ENCODE data around the gene RIC8A.

The RIC8A gene

DNA sequence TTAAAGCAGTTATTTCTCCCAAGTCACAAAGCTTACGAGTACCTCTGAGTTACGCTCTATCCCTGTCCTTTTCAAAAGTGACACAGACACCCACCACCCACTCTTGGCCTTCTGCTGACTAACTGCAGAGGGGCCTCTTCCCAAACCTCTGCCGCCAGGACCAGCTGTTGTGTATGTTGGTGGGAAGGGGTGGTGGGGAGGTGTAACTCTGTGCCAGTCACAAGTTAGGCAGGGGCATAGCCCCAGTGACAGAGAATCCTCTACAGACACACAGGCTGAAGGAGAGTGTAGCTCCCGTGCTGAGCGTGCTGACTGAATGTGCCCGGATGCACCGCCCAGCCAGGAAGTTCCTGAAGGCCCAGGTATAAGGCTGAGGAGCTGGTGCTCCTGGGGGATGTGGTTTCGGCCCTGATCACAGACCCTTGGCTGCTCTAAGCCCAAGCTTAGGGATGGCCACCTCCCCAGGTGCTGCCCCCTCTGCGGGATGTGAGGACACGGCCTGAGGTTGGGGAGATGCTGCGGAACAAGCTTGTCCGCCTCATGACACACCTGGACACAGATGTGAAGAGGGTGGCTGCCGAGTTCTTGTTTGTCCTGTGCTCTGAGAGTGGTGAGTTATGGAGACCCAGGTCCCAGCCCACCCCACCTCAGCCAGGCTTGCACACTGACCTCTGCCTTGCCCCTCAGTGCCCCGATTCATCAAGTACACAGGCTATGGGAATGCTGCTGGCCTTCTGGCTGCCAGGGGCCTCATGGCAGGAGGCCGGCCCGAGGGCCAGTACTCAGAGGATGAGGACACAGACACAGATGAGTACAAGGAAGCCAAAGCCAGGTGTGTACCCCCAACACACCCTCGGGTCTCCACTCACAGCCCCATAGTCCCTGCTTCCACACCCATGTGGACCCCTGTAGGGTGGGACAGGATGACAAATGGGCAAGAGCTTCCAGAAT lies 4.9 kb downstream of the RIC8A start:
- TF ChIP-seq, protein P1, sequence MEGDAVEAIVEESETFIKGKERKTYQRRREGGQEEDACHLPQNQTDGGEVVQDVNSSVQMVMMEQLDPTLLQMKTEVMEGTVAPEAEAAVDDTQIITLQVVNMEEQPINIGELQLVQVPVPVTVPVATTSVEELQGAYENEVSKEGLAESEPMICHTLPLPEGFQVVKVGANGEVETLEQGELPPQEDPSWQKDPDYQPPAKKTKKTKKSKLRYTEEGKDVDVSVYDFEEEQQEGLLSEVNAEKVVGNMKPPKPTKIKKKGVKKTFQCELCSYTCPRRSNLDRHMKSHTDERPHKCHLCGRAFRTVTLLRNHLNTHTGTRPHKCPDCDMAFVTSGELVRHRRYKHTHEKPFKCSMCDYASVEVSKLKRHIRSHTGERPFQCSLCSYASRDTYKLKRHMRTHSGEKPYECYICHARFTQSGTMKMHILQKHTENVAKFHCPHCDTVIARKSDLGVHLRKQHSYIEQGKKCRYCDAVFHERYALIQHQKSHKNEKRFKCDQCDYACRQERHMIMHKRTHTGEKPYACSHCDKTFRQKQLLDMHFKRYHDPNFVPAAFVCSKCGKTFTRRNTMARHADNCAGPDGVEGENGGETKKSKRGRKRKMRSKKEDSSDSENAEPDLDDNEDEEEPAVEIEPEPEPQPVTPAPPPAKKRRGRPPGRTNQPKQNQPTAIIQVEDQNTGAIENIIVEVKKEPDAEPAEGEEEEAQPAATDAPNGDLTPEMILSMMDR (conservative IDR thresholded peaks at IDR 0.05), result no peak
- H3K27ac ChIP-seq, result no peak overlapping the region

DNA sequence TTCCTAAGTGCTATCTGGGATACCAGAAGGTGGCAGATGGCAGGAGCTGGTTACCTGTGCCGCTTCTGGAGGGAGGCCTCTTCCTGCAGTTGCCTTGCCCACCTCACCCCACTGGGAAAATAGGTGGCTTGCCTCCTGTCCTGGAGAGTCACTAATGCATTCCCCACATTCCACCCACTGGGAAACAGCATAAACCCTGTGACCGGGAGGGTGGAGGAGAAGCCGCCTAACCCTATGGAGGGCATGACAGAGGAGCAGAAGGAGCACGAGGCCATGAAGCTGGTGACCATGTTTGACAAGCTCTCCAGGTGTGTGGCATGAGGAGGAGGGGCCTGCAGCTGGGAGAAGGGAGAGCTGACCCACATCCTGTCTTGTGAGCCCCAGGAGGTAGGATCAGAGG lies 5.6 kb downstream of the RIC8A start:
- H3K27ac ChIP-seq, result no peak overlapping the region
- TF ChIP-seq, protein P1 (conservative IDR thresholded peaks at IDR 0.05), result no peak

DNA sequence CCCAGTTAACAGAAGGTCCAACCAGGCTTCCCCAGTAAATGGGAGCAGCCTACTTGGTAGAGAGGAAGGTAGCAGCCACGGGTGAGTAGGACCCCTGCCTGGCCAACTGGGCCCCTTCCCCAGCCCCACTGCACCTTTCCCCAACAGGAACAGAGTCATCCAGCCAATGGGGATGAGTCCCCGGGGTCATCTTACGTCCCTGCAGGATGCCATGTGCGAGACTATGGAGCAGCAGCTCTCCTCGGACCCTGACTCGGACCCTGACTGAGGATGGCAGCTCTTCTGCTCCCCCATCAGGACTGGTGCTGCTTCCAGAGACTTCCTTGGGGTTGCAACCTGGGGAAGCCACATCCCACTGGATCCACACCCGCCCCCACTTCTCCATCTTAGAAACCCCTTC lies 6.6 kb downstream of the RIC8A start:
- TF ChIP-seq, protein P1 (conservative IDR thresholded peaks at IDR 0.05), result no peak
- H3K27ac ChIP-seq, result no peak overlapping the region

DNA sequence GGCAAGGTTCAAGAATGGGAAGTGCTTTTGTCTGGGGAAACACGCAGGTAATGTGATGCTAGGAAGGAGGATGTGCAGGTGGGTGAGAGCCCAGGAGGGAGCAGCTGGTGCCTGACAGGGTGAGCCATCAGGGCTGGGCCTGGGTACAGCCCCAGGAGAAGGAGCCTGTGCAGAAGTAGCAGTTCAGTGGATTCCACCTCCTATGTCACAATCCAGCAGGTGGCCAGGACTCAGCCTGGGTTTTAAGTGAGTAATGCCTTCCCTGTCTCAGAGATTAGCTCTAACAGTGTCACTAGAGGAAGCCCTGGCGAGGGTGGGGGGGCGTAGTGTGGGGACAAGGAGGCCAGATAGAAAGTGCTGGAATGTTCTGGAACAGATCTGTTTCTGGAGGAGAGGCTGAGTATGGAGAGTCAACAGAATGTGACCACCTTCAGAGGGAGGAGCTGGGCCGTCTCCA lies 8.1 kb downstream of the RIC8A start:
- no peak overlapping the region for H3K27ac ChIP-seq
- TF ChIP-seq, protein P1 (conservative IDR thresholded peaks at IDR 0.05), result no peak

DNA sequence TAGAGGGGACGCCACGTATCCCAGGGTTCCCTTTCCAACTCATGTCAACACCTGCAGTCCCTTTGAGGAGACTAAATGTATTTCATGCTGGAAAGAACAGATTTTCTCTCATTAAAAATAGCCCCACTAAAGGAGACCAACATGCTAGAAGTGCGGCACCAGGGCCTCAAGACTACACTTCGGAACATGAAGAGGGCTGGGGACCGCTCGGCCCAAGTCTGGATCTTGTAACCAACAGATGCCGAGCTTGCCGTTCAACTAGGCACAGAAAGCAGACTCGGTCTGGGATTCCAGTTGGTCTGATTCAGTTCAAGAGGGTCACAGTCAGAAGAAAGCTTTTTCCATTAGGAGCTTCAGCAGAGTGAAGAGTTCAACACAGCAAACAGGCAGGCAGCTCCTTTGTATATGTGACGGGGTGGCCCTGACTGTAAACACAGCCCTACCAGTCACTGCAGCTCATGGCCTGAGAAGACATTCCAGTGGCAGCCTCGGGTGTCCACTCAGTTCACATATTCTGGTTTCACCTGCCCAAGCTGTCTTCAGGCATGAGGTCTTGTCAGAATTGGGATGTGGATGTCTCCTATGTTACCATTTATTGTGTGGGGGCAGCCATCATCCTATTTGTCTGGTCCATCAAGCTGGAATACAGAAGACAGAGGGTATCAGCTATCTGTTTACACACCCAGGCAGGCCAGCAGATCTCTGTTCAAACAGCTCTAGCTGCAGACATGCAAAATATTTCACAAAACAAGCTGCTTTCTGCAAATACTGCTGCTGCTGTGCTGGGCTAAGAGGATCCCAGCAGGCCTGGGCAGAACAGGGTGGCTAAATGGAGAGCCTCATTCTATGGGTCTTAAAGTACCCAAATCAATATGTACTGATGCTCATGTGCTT lies 8.8 kb downstream of the RIC8A start:
- TF ChIP-seq, protein P1 (conservative IDR thresholded peaks at IDR 0.05), result no peak
- peak overlapping the region; percentile 10; the same call in 1 of the 2 replicates for H3K27ac ChIP-seq

DNA sequence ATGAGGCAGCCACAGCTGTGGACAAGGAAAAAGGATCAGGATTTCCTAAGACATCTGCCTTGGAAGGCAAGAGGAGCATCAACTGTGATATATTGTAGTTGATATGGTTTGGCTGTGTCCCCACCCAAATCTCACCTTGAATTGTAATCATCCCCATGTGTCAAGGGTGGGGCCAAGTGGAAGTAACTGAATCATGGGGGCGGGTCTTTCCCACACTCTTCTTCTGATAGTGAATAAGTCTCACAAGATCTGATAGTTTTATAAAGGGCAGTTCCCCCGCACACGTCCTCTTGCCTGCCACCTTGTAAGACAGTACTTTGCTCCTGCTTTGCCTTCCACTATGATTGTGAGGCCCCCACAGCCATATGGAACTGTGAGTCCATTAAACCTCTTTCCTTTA lies 10.2 kb downstream of the RIC8A start:
- H3K27ac ChIP-seq, result no peak overlapping the region
- TF ChIP-seq, protein P1 (conservative IDR thresholded peaks at IDR 0.05), result no peak

Measured in VCaP (cell line).